Measurements from ENCODE around the gene NKTR. TPM values are rescaled to one million over a fixed set of nuclear protein-coding genes. Genes with fewer than 3 reads are reported as not detected.

Gene NKTR
- total RNA-seq, 8 experiments from 2014 or later, result 44.4 to 140 (median 76.5) TPM

DNA sequence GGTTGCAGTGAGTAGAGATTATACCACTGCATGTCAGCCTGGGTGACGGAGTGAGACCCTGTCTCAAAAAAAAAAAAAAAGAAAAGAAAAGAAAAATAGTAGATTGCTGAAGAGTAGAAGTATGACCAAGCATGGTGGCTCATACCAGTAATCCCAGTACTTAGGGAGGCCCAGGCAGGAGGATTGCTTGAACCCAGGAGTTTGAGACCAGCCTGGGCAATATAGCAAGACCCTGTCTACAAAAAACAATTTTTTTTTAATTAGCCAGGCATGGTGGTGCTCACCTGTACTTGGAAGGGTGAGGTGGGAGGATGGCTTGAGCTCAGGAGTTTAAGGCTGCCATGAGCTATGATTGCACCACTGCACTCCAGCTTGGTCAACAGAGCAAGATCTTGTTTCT lies 2.5 kb downstream of the NKTR start:
- Histone ChIP-seq H3K4me3 (no peak overlapping the region), H3K27ac (no peak overlapping the region), H3K4me1 (replicated peaks in 1 of 2) (peaks cover 8 to 17% of the 10 kb centered on the region in 2 donors)
- in situ Hi-C loops (cut with MboI; ENCODE audit: low pct_unique_long_range_greater_than_20kb in 2 of 9, low sequenced_read_pairs in 9 of 9, unreplicated experiment in 9 of 9), result no loop called here
- ATAC-seq (replicated peaks in 6 of 8), result no peak
- 100% methylated on average over 1 of the region's 1 CpG; no CpG with 5 or more reads in 4 of the 10 experiments for WGBS, 10 experiments

GRCh38 chr3:42605546-42606173 lies 5.2 kb downstream of the NKTR start:
- Histone ChIP-seq H3K4me3 (no peak overlapping the region), H3K4me1 (replicated peaks in 1 of 2) (peaks cover 8 to 17% of the 10 kb centered on the region in 2 donors), H3K27ac (no peak overlapping the region)
- 59 to 100% (median 77%) methylated on average over 2 to 5 of the region's 5 CpGs for WGBS, 10 experiments
- peak in 5 of 8 experiments; percentile 26 to 59 (median 44) for ATAC-seq (replicated peaks in 6 of 8)
- in situ Hi-C loops (cut with MboI; ENCODE audit: low pct_unique_long_range_greater_than_20kb in 2 of 9, low sequenced_read_pairs in 9 of 9, unreplicated experiment in 9 of 9), result no loop called here

DNA sequence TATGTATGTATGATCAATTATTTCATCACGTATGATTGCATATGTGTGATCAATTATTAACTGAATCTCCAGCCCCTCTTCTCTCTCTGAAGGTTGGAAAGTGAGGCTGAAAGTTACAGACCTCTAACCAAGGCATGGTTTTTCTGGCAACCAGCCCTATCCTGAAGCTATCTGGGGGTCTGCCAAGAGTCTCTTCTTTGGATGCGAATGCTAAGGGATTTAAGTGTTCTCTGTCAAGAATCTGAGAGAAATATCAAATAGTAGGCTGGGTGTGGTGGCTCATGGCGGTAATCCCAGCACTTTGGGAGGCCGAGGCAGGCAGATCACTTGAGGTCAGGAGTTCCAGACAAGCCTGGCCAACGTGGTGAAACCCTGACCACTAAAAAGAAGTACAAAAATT lies 8.1 kb downstream of the NKTR start:
- 26 to 100% (median 95%) methylated on average over 1 to 5 of the region's 5 CpGs; no CpG with 5 or more reads in 1 of the 10 experiments for WGBS, 10 experiments
- H3K27ac ChIP-seq, result no peak overlapping the region

GRCh38 chr3:42610976-42611375 lies 10.5 kb downstream of the NKTR start:
- H3K4me3 ChIP-seq, result no peak overlapping the region
- H3K27ac ChIP-seq, result no peak overlapping the region
- no peak for ATAC-seq (replicated peaks in 6 of 8)
- H3K4me1 ChIP-seq (replicated peaks in 1 of 2), result peaks cover 6% of the 10 kb centered on the region in 2 donors
- WGBS, 10 experiments, result 91 to 100% (median 100%) methylated on average over 1 of the region's 1 CpG; no CpG with 5 or more reads in 4 of the 10 experiments
- in situ Hi-C loops (cut with MboI; ENCODE audit: low pct_unique_long_range_greater_than_20kb in 2 of 9, low sequenced_read_pairs in 9 of 9, unreplicated experiment in 9 of 9), result no loop called here

More for the DNA sequence above, 8.1 kb downstream of the NKTR start:
- Histone ChIP-seq H3K4me1 (replicated peaks in 1 of 2) (peaks cover 9 to 13% of the 10 kb centered on the region in 2 donors), H3K4me3 (no peak overlapping the region)
- ATAC-seq (replicated peaks in 6 of 8), result peak in 3 of 8 experiments; percentile 48 to 87 (median 77)
- in situ Hi-C loops (cut with MboI; ENCODE audit: low pct_unique_long_range_greater_than_20kb in 2 of 9, low sequenced_read_pairs in 9 of 9, unreplicated experiment in 9 of 9), result no loop called here

DNA sequence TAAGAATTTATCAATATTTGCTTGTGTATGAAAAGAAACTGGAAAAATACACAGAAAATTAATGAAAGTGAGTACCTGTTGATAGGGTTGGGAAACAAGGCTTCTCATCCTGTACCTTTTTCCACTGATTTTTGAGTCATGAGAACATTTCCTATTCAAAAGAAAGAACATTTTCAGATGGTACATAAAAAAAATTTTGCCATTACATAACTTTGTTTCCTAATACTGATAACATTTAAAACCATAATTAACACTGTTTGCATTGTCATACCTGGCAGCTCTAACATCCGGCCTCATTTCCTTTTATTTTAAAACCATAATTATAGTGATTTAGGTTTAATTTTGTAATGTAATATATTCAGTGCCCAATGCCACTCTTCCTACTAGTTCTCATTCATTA lies 11.7 kb downstream of the NKTR start:
- no peak overlapping the region for H3K27ac ChIP-seq
- H3K4me3 ChIP-seq, result no peak overlapping the region
- ATAC-seq (replicated peaks in 6 of 8), result no peak
- WGBS, 10 experiments, result 82 to 100% (median 100%) methylated on average over 1 of the region's 1 CpG; no CpG with 5 or more reads in 2 of the 10 experiments
- H3K4me1 ChIP-seq (replicated peaks in 1 of 2), result peaks cover 3% of the 10 kb centered on the region in 2 donors
- in situ Hi-C loops (cut with MboI; ENCODE audit: low pct_unique_long_range_greater_than_20kb in 2 of 9, low sequenced_read_pairs in 9 of 9, unreplicated experiment in 9 of 9), result no loop called here

- H3K4me3 ChIP-seq, result no peak overlapping the region
- in situ Hi-C loops (cut with MboI; ENCODE audit: low pct_unique_long_range_greater_than_20kb in 2 of 9, low sequenced_read_pairs in 9 of 9, unreplicated experiment in 9 of 9), result no loop called here
- no peak overlapping the region for H3K27ac ChIP-seq
- ATAC-seq (replicated peaks in 6 of 8), result no peak
- H3K4me1 ChIP-seq (replicated peaks in 1 of 2), result peaks cover 3% of the 10 kb centered on the region in 2 donors
- WGBS, 10 experiments, result 80 to 100% (median 93%) methylated on average over 1 to 3 of the region's 3 CpGs; no CpG with 5 or more reads in 1 of the 10 experiments
These were observed 12.4 kb downstream of the NKTR start for GRCh38 chr3:42612928-42613327.

DNA sequence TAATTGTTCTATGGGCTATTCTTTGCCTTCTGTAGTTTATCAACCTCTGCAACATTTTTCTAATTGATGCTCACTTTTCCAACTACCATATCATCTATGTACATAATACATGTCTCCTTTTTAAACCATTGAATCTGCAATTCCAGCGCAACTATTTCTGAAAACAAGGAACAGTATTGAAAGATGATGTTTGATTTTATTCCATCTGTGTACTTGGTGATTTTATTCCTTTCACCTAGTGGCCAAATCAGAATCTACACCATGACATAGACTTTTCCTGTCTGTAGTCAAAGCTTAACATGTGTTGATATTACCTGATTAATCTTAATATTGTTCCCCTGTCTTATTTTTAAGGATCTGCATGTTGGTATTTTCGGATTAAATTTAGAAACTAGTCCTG lies 13.0 kb downstream of the NKTR start:
- in situ Hi-C loops (cut with MboI; ENCODE audit: low pct_unique_long_range_greater_than_20kb in 2 of 9, low sequenced_read_pairs in 9 of 9, unreplicated experiment in 9 of 9), result no loop called here
- no peak overlapping the region for H3K4me3 ChIP-seq
- no peak overlapping the region for H3K27ac ChIP-seq
- ATAC-seq (replicated peaks in 6 of 8), result peak in 3 of 8 experiments; percentile 49 to 62 (median 56)
- peaks cover 3% of the 10 kb centered on the region in 2 donors for H3K4me1 ChIP-seq (replicated peaks in 1 of 2)
- 60 to 100% (median 91%) methylated on average over 1 to 2 of the region's 2 CpGs; no CpG with 5 or more reads in 3 of the 10 experiments for WGBS, 10 experiments

- ATAC-seq (replicated peaks in 6 of 8), result peak in 5 of 8 experiments; percentile 95 to 98 (median 97)
- peaks cover 22 to 28% of the 10 kb centered on the region in 2 donors for H3K4me1 ChIP-seq (replicated peaks in 1 of 2)
- no peak overlapping the region for H3K4me3 ChIP-seq
- in situ Hi-C loops (cut with MboI; ENCODE audit: low pct_unique_long_range_greater_than_20kb in 2 of 9, low sequenced_read_pairs in 9 of 9, unreplicated experiment in 9 of 9), result no loop called here
- 0 to 93% (median 0%) methylated on average over 1 to 2 of the region's 2 CpGs; no CpG with 5 or more reads in 3 of the 10 experiments for WGBS, 10 experiments
- H3K27ac ChIP-seq, result peak overlapping the region; percentile 3 to 49
These were observed 31.1 kb downstream of the NKTR start for GRCh38 chr3:42631620-42632019.

GRCh38 chr3:42632146-42632545 lies 31.7 kb downstream of the NKTR start:
- 17 to 100% (median 69%) methylated on average over 1 of the region's 1 CpG; no CpG with 5 or more reads in 2 of the 10 experiments for WGBS, 10 experiments
- no peak overlapping the region for H3K4me3 ChIP-seq
- H3K4me1 ChIP-seq (replicated peaks in 1 of 2), result peaks cover 22 to 28% of the 10 kb centered on the region in 2 donors
- H3K27ac ChIP-seq, result peak overlapping the region in 1 of 2 donors; percentile 68
- in situ Hi-C loops (cut with MboI; ENCODE audit: low pct_unique_long_range_greater_than_20kb in 2 of 9, low sequenced_read_pairs in 9 of 9, unreplicated experiment in 9 of 9), result no loop called here
- peak in 1 of 8 experiments; percentile 12 for ATAC-seq (replicated peaks in 6 of 8)

- H3K27ac ChIP-seq, result no peak overlapping the region
- peaks cover 22 to 28% of the 10 kb centered on the region in 2 donors for H3K4me1 ChIP-seq (replicated peaks in 1 of 2)
- WGBS, 10 experiments, result 79 to 98% (median 92%) methylated on average over 2 to 6 of the region's 6 CpGs; no CpG with 5 or more reads in 2 of the 10 experiments
- in situ Hi-C loops (cut with MboI; ENCODE audit: low pct_unique_long_range_greater_than_20kb in 2 of 9, low sequenced_read_pairs in 9 of 9, unreplicated experiment in 9 of 9), result no loop called here
- H3K4me3 ChIP-seq, result no peak overlapping the region
- no peak for ATAC-seq (replicated peaks in 6 of 8)
These were observed 33.1 kb downstream of the NKTR start for GRCh38 chr3:42633544-42633943.

- H3K4me1 ChIP-seq (replicated peaks in 1 of 2), result peaks cover 17 to 24% of the 10 kb centered on the region in 2 donors
- peak in 1 of 8 experiments; percentile 37 for ATAC-seq (replicated peaks in 6 of 8)
- H3K4me3 ChIP-seq, result no peak overlapping the region
- H3K27ac ChIP-seq, result no peak overlapping the region
- in situ Hi-C loops (cut with MboI; ENCODE audit: low pct_unique_long_range_greater_than_20kb in 2 of 9, low sequenced_read_pairs in 9 of 9, unreplicated experiment in 9 of 9), result no loop called here
- 71 to 100% (median 100%) methylated on average over 1 to 2 of the region's 2 CpGs; no CpG with 5 or more reads in 2 of the 10 experiments for WGBS, 10 experiments
These were observed 34.6 kb downstream of the NKTR start for GRCh38 chr3:42635111-42635510.

- in situ Hi-C loops (cut with MboI; ENCODE audit: low pct_unique_long_range_greater_than_20kb in 2 of 9, low sequenced_read_pairs in 9 of 9, unreplicated experiment in 9 of 9), result no loop called here
- no peak overlapping the region for H3K27ac ChIP-seq
- no peak for ATAC-seq (replicated peaks in 6 of 8)
- 80 to 98% (median 93%) methylated on average over 3 to 6 of the region's 6 CpGs for WGBS, 10 experiments
- peaks cover 3 to 6% of the 10 kb centered on the region in 2 donors for H3K4me1 ChIP-seq (replicated peaks in 1 of 2)
- no peak overlapping the region for H3K4me3 ChIP-seq
These were observed 36.5 kb downstream of the NKTR start for GRCh38 chr3:42637001-42637400.

GRCh38 chr3:42638339-42638842 lies 37.9 kb downstream of the NKTR start:
- no peak for ATAC-seq (replicated peaks in 6 of 8)
- 79 to 100% (median 91%) methylated on average over 1 to 6 of the region's 6 CpGs for WGBS, 10 experiments
- no peaks in the 10 kb centered on the region for H3K4me1 ChIP-seq (replicated peaks in 1 of 2)
- in situ Hi-C loops (cut with MboI; ENCODE audit: low pct_unique_long_range_greater_than_20kb in 2 of 9, low sequenced_read_pairs in 9 of 9, unreplicated experiment in 9 of 9), result no loop called here
- H3K4me3 ChIP-seq, result no peak overlapping the region
- no peak overlapping the region for H3K27ac ChIP-seq

Data from motor neuron (in vitro differentiated cells).